ENCODE data around the gene PEMT. TPM values are rescaled to one million over a fixed set of nuclear protein-coding genes. Genes with fewer than 3 reads are reported as not detected.

PEMT gene
- total RNA-seq, 1 experiment from 2014 or later = 62.5 TPM

- H3K27me3 ChIP-seq = no peaks in the 10 kb centered on the region
- peak overlapping the region; percentile 55 for H3K27ac ChIP-seq
- DNase-seq = no peak
- no peaks in the 10 kb centered on the region for H3K36me3 ChIP-seq
- no peaks in the 10 kb centered on the region for H3K9me3 ChIP-seq (replicated peaks)
- H3K4me1 ChIP-seq = peaks cover 68% of the 10 kb centered on the region
- no peak overlapping the region for H3K4me3 ChIP-seq
Measured at GRCh38 chr17:17507465-17508011, 84.0 kb downstream of the PEMT start.

GRCh38 chr17:17506893-17507464, 84.5 kb downstream of the PEMT start:
- Histone ChIP-seq H3K27ac (peak overlapping the region; percentile 55), H3K36me3 (no peaks in the 10 kb centered on the region), H3K27me3 (no peaks in the 10 kb centered on the region), H3K4me3 (no peak overlapping the region), H3K4me1 (peaks cover 62% of the 10 kb centered on the region), H3K9me3 (replicated peaks) (no peaks in the 10 kb centered on the region)
- DNase-seq = peak; percentile 97 to 98

- DNase-seq = peak in 1 of 2 experiments; percentile 59
- Histone ChIP-seq H3K27ac (peak overlapping the region; percentile 55), H3K27me3 (no peaks in the 10 kb centered on the region), H3K36me3 (no peaks in the 10 kb centered on the region), H3K9me3 (replicated peaks) (no peaks in the 10 kb centered on the region), H3K4me1 (peaks cover 58% of the 10 kb centered on the region), H3K4me3 (no peak overlapping the region)
Measured at GRCh38 chr17:17506181-17506741, 85.2 kb downstream of the PEMT start.

GRCh38 chr17:17505610-17506171, 85.8 kb downstream of the PEMT start:
- DNase-seq = no peak
- H3K27me3 ChIP-seq = no peaks in the 10 kb centered on the region
- H3K36me3 ChIP-seq = no peaks in the 10 kb centered on the region
- no peak overlapping the region for H3K27ac ChIP-seq
- H3K4me3 ChIP-seq = no peak overlapping the region
- H3K9me3 ChIP-seq (replicated peaks) = no peaks in the 10 kb centered on the region
- peaks cover 54% of the 10 kb centered on the region for H3K4me1 ChIP-seq

- DNase-seq = no peak
- no peaks in the 10 kb centered on the region for H3K36me3 ChIP-seq
- no peaks in the 10 kb centered on the region for H3K27me3 ChIP-seq
- peaks cover 52% of the 10 kb centered on the region for H3K4me1 ChIP-seq
- H3K27ac ChIP-seq = no peak overlapping the region
- H3K9me3 ChIP-seq (replicated peaks) = no peaks in the 10 kb centered on the region
- no peak overlapping the region for H3K4me3 ChIP-seq
Measured at GRCh38 chr17:17505151-17505550, 86.4 kb downstream of the PEMT start.

- H3K4me1 ChIP-seq = peaks cover 46% of the 10 kb centered on the region
- no peak for DNase-seq
- no peak overlapping the region for H3K27ac ChIP-seq
- H3K27me3 ChIP-seq = no peaks in the 10 kb centered on the region
- H3K36me3 ChIP-seq = no peaks in the 10 kb centered on the region
- no peaks in the 10 kb centered on the region for H3K9me3 ChIP-seq (replicated peaks)
- no peak overlapping the region for H3K4me3 ChIP-seq
Measured at GRCh38 chr17:17504341-17505140, 87.0 kb downstream of the PEMT start.

- Histone ChIP-seq H3K4me1 (peaks cover 37% of the 10 kb centered on the region), H3K27ac (no peak overlapping the region), H3K36me3 (no peaks in the 10 kb centered on the region), H3K9me3 (replicated peaks) (no peaks in the 10 kb centered on the region), H3K27me3 (no peaks in the 10 kb centered on the region), H3K4me3 (no peak overlapping the region)
- peak in 1 of 2 experiments; percentile 30 for DNase-seq
Measured at GRCh38 chr17:17503566-17504130, 87.9 kb downstream of the PEMT start.

- no peak overlapping the region for H3K27ac ChIP-seq
- no peaks in the 10 kb centered on the region for H3K27me3 ChIP-seq
- H3K4me3 ChIP-seq = no peak overlapping the region
- H3K4me1 ChIP-seq = peaks cover 30% of the 10 kb centered on the region
- DNase-seq = peak in 1 of 2 experiments; percentile 16
- H3K9me3 ChIP-seq (replicated peaks) = no peaks in the 10 kb centered on the region
- H3K36me3 ChIP-seq = no peaks in the 10 kb centered on the region
Measured at GRCh38 chr17:17502741-17503565, 88.6 kb downstream of the PEMT start.

GRCh38 chr17:17500999-17501605, 90.4 kb downstream of the PEMT start:
- Histone ChIP-seq H3K27me3 (no peaks in the 10 kb centered on the region), H3K27ac (no peak overlapping the region), H3K36me3 (no peaks in the 10 kb centered on the region), H3K9me3 (replicated peaks) (no peaks in the 10 kb centered on the region), H3K4me1 (peaks cover 12% of the 10 kb centered on the region), H3K4me3 (no peak overlapping the region)
- peak in 1 of 2 experiments; percentile 7 for DNase-seq

GRCh38 chr17:17499402-17500145, 91.9 kb downstream of the PEMT start:
- Histone ChIP-seq H3K36me3 (peaks cover 3% of the 10 kb centered on the region), H3K27ac (no peak overlapping the region), H3K27me3 (no peaks in the 10 kb centered on the region), H3K4me3 (no peak overlapping the region), H3K4me1 (peaks cover 4% of the 10 kb centered on the region), H3K9me3 (replicated peaks) (peaks cover 3% of the 10 kb centered on the region; the same call in 1 of the 2 replicates)
- peak in 1 of 2 experiments; percentile 13 for DNase-seq

- DNase-seq = no peak
Measured at GRCh38 chr17:17498606-17499301, 92.8 kb downstream of the PEMT start.

GRCh38 chr17:17497845-17498520, 93.5 kb downstream of the PEMT start:
- no peak for DNase-seq
- no peaks in the 10 kb centered on the region for H3K4me1 ChIP-seq
- no peaks in the 10 kb centered on the region for H3K27me3 ChIP-seq
- peaks cover 3% of the 10 kb centered on the region; the same call in 1 of the 2 replicates for H3K9me3 ChIP-seq (replicated peaks)
- no peak overlapping the region for H3K4me3 ChIP-seq
- peaks cover 16% of the 10 kb centered on the region for H3K36me3 ChIP-seq
- H3K27ac ChIP-seq = no peak overlapping the region

More at GRCh38 chr17:17498606-17499301, 92.8 kb downstream of the PEMT start:
- Histone ChIP-seq H3K27me3 (no peaks in the 10 kb centered on the region), H3K4me1 (no peaks in the 10 kb centered on the region), H3K9me3 (replicated peaks) (peaks cover 3% of the 10 kb centered on the region; the same call in 1 of the 2 replicates), H3K4me3 (no peak overlapping the region), H3K36me3 (peaks cover 9% of the 10 kb centered on the region), H3K27ac (no peak overlapping the region)

Data from SJCRH30 (cell line).